Right renal pelvis (tissue), 4 donors: ENCODE measurements around the gene OSTN. TPM values are rescaled to one million over a fixed set of nuclear protein-coding genes. Genes with fewer than 3 reads are reported as not detected.
"Not testable (repeated sequence)": the region's sequence is repeated elsewhere in the genome, so short reads cannot be mapped to it uniquely, and the experiment has no call there.

Experiments
- DNase-seq, 4 donors: peaks; one replicate each; pipeline ENCODE4 v3.0.0-alpha.2; 2013; ENCODE audit warnings: low read depth in 4 of 4, low spot score in 3 of 4, missing footprints in 1 of 4
- polyA plus RNA-seq, 4 donors: library from polyadenylated mRNA; unstranded; fragments of 120-200 nt; gene quantifications; one replicate each; pipeline ENCODE4 v1.2.1, GENCODE V29; 2013; ENCODE audit not compliant: insufficient read length in 4 of 4

OSTN gene
- polyA plus RNA-seq, 4 donors, result 8.7 to 19.2 (median 11.4) TPM

GRCh38 chr3:191227541-191227940 lies 28.5 kb downstream of the OSTN start:
- DNase-seq, result no peak

- DNase-seq, result no peak
These were observed 35.2 kb downstream of the OSTN start for GRCh38 chr3:191234216-191234615.

DNA sequence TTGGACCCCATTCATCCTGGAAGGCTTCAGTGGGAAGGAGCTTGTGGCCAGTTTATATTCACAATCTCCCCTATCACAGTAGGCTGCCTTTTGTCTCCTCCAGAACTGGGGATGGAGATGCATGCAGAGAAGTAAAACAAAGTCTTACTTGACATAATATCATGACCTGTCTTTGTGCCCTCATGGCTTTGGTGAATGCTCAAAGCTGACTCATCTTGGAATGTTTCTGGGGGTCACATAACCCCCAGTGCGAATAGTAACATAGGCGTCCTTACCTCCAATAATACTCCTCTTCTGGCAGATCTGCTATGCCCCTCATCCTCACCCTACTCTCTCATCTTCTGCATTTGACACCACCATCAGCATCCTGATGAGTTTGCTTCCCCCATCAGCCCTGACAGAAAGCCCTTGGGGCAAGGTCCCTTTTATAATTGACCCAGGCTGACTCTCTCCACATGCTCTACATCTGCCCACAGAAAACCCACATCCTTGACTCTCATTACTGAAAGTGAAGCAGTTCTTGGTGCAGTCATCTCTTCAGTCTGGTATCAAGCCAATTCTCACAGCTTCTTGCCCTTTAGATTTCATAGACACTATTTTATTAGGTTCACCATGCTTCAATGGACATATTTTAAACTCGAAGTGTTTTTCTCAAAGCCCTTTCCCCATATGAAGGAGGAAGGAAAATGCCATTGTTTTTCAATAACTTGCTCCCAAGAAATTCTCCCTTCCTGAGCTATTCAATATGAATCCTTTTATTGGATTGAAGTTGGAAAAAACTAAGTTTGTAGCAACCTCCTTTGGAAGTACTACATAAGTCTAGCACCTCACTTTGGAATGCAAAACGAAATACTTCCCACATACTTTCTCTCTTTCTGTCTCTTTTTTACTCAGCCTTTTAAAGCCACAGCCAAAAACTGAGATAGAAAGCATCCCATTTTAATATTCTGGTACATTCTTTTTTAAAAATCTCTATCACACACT lies 36.6 kb downstream of the OSTN start:
- no peak for DNase-seq

GRCh38 chr3:191236646-191237045 lies 37.6 kb downstream of the OSTN start:
- DNase-seq, result peak in 3 of 4 donors; percentile 7 to 18 (median 15)

DNA sequence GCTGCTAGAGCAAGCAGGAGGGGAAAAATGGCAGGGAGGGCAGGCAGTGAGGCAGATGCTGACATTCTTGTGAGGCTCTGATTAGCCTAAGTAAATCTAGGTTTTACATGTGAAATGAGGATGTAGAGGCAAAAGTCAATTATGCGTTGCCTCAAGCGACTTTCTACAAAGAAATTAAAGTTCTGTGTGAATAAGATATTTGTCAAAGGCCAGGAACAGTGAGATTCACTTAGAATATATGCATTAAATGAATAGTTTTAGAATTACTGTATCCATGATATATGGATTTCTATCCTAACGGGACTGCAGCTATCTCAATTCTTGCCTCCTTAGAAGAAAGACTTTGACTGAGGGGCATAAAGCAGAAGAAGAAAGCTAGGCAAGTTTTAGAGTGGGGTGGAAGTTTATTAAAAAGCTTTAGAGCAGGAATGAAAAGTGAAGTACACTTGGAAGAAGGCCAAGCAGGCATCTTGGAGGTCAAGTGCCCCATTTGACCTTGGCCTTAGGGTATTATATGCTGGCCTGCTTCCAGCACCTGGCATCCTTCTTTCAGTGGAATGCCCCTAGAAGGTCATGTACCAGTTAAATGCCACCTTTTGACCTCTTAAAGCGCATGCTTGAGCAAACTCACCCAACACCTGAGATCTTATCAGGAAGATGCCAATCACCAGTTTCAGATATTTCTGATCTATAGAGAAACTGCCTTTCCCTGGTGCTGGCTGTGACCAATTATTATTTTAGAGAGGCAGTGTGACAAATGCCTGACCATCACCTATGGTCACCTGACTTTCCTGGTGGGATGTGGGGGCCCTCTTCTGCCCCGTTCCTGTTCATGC lies 38.2 kb downstream of the OSTN start:
- peak in 1 of 4 donors; percentile 7 for DNase-seq

- DNase-seq, result no peak
These were observed 39.3 kb downstream of the OSTN start for GRCh38 chr3:191238321-191238817.

GRCh38 chr3:191239407-191240031 lies 40.5 kb downstream of the OSTN start:
- no peak for DNase-seq

DNA sequence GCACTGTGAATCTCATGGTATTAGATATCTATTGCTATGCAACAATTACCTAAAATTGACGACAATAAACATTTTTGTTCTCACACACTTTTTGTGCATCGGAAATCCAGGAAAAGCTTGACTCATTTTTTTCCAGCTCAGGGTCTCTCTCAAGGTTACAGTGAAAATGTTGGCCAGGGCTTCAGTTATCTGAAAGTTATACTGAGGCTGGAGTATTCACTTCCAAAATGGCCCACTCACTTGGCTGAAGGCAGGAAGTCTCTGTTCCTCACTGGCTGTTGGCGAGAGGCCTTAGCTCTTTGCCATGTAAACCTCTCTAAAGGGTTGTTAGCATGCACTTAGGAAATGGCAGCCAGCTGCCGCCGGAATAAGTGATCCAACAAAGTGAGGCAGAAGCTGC lies 41.4 kb downstream of the OSTN start:
- DNase-seq, result no peak

- DNase-seq, result no peak
These were observed 45.3 kb downstream of the OSTN start for GRCh38 chr3:191244242-191244867.

DNA sequence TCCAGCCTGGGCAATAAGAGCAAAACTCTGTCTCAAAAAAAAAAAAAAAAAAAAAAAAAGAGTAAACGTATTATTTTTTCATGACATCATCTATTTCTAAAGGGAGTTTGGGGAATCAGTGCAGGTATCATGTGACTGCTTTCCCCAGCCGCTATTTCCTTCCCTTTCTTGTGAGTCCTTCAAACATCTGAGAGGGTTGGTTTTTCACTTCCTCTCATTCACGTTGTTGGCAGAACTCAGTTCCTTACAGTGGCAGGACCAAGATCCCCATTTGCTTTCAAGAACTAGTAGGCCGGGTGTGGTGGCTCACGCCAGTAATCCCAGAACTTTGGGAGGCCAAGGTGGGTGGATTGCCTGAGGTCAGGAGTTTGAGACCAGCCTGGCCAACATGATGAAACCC lies 47.0 kb downstream of the OSTN start:
- DNase-seq, result not testable (repeated sequence)

DNA sequence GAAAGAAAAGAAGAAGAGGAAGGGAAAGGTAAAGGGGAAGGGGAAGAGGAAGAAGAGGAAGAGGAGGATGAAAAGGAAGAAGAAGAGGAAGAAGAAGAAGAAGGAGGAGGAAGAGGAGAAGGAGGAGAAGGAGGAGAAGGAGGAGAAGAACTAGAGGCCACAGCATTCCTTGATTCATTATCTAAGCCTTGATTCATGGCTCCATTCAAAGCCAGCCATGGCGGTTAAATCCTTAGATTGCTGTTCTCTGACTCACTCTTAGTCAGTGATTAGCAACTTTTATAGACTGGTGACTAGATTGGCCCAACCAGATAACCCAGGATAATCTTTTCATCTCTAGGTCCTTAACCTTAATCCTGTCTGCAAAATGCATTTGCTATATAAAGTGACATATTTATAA lies 47.6 kb downstream of the OSTN start:
- no peak for DNase-seq

DNA sequence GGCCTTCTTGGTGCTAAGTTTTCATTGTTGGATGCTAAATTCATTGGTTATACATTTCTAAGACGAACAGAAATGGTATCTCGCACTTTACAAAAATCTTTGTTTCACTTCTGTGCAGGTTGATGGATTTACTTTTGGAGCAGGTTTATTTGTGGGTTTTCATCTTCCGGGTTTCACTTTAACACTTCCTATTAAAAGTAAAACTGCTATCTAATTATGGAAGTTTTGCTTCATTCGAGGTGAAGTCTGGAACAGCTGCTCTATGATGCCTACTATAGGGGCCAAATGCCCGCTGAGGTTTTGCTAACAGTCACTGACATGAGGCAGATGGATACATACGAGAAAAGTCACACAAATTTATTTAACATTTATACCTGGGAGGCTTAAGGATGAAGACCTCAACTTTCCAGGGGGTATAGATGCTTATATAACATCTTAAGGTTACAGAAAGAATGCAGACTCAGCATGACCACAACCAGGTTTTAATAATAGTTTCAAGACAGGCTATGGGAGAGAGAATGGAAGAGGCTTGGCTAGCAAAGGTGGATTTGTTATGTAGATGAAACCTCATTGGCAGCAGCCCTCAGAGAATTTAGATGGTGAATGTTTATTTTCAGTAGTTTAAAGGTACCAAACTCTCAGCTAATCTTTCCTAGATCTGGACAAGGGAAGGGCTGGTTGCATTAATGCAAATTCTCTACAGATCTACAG lies 54.2 kb downstream of the OSTN start:
- no peak for DNase-seq

GRCh38 chr3:191254098-191254873 lies 55.2 kb downstream of the OSTN start:
- DNase-seq, result no peak

- DNase-seq, result no peak
These were observed 56.1 kb downstream of the OSTN start for GRCh38 chr3:191255156-191255555.

- no peak for DNase-seq
These were observed 57.4 kb downstream of the OSTN start for GRCh38 chr3:191256405-191256804.

DNA sequence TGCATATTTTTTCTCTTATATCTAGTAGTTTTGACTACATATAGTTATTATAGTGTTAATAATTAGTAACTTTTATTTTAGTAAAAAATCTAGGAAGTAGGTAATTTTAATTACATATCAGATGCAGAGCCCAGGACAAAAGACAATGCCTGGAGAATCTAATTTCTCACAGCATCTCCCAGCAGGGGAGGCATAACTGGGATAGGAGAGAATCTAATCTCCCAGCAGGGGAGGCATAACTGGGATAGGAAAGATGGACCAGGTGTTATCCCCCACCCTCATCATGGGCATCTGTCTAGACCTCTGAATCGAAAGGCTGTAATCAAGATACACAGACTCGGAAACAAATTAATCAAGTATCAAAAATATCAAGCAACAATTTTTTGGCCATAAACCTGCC lies 58.2 kb downstream of the OSTN start:
- no peak for DNase-seq

GRCh38 chr3:191259486-191259885 lies 60.4 kb downstream of the OSTN start:
- no peak for DNase-seq

- DNase-seq, result no peak
These were observed 61.6 kb downstream of the OSTN start for GRCh38 chr3:191260431-191261303.
